ENCODE results near the gene EMP1.

The EMP1 gene

GRCh38 chr12:13268581-13268980 lies 72.1 kb downstream of the EMP1 start:
- Histone ChIP-seq H2BK120ac (ENCODE audit: insufficient read depth, low read length, poor library complexity) (no peak overlapping the region), H3K27me3 (ENCODE audit: insufficient read depth, low read length) (no peaks in the 10 kb centered on the region), H3K79me2 (ENCODE audit: control insufficient read depth, insufficient read depth, low read length, poor library complexity) (no peaks in the 10 kb centered on the region), H2BK12ac (ENCODE audit: low read length) (no peak overlapping the region), H3K36me3 (ENCODE audit: control insufficient read depth in 1 of 2, insufficient read depth in 2 of 2, low read length in 2 of 2) (no peaks in the 10 kb centered on the region), H3K9me3 (ENCODE audit: insufficient read depth, low read depth, low read length) (no peaks in the 10 kb centered on the region), H3K23ac (ENCODE audit: low read length) (no peak overlapping the region), H3K18ac (ENCODE audit: low read length) (no peak overlapping the region), H2AFZ (ENCODE audit: insufficient read depth, low read length, poor library complexity) (no peak overlapping the region), H4K12ac (ENCODE audit: low read depth, low read length) (no peak overlapping the region), H3K9ac (ENCODE audit: low read length) (no peak overlapping the region), H3K14ac (ENCODE audit: low read length) (no peak overlapping the region), H3K4me3 (ENCODE audit: low read depth, low read length) (no peak overlapping the region), H3K27ac (ENCODE audit: low read depth, low read length) (no peak overlapping the region), H3K4me2 (ENCODE audit: low read length) (no peak overlapping the region), H4K91ac (ENCODE audit: low read depth, low read length) (no peak overlapping the region), H4K8ac (ENCODE audit: low read depth, low read length) (no peak overlapping the region), H3K79me1 (ENCODE audit: low read length) (no peaks in the 10 kb centered on the region), H2AK5ac (ENCODE audit: low read length) (no peak overlapping the region), H2BK5ac (ENCODE audit: low read depth, low read length, poor library complexity) (no peak overlapping the region), H3K4me1 (ENCODE audit: control insufficient read depth in 1 of 2, insufficient read depth in 2 of 2, low read length in 2 of 2) (peaks cover 0 to 5% of the 10 kb centered on the region in 2 experiments), H3K4ac (ENCODE audit: low read depth, low read length) (no peak overlapping the region)
- no CpG with 5 or more reads among the region's 6 CpGs for WGBS (ENCODE audit: extremely low coverage, insufficient coverage, insufficient read length)
- DNase-seq: no peak
